Activated B cell treated with CpG ODN at 0.5 μM for 24 hours (primary cell): ENCODE measurements around the gene LINGO4. TPM values are rescaled to one million over a fixed set of nuclear protein-coding genes. Genes with fewer than 3 reads are reported as not detected.

Source experiments
- ATAC-seq: fragments of 200-7000 bp; cut with Tn5 transposase; one replicate; pipeline ENCODE4 v1.10.0; 2021; ENCODE audit warnings: low read depth, mild to moderate bottlenecking, moderate library complexity
- CTCF ChIA-PET: fragments of 350-600 bp; sonication (Branson Sonifier 250); formaldehyde crosslinking; loops from one replicate; lab custom pipeline; 2021; ENCODE audit warnings: antibody characterized with exemption; lab: Charles Lee
- POLR2A ChIA-PET: fragments of 350-600 bp; sonication (Branson Sonifier 250); formaldehyde crosslinking; loops from one replicate; lab custom pipeline; 2021; ENCODE audit warnings: antibody characterized with exemption; lab: Charles Lee
- DNase-seq: peaks from one replicate; pipeline ENCODE4 v3.0.0; 2022
- H3K27ac Mint-ChIP-seq: one replicate; pipeline ENCODE4 v1.8.0; 2020; ENCODE audit warnings: mixed read lengths
- H3K27me3 Mint-ChIP-seq: one replicate; pipeline ENCODE4 v1.8.0; 2021; ENCODE audit warnings: mixed read lengths
- H3K36me3 Mint-ChIP-seq: one replicate; pipeline ENCODE4 v1.8.0; 2021; ENCODE audit warnings: low read depth, mixed read lengths
- H3K4me1 Mint-ChIP-seq: one replicate; pipeline ENCODE4 v1.8.0; 2021; ENCODE audit warnings: mixed read lengths
- H3K4me3 Mint-ChIP-seq: one replicate; pipeline ENCODE4 v1.8.0; 2020; ENCODE audit warnings: mild to moderate bottlenecking, mixed read lengths
- H3K9me3 Mint-ChIP-seq: one replicate; pipeline ENCODE4 v1.8.0; 2020; ENCODE audit warnings: mixed read lengths
- intact Hi-C: fragments of 100-400 bp; cut with micrococcal nuclease; formaldehyde crosslinking; loops from one replicate; pipeline ENCODE4 v1.15.1; 2024
- total RNA-seq: library from RNA; stranded (reverse); gene quantifications from 2 replicates; pipeline ENCODE4 v1.2.3, GENCODE V29; 2022
- TF ChIP-seq, protein P1 (sequence below): fragments of 200-600 bp; IDR thresholded peaks from one replicate; pipeline ENCODE4 v1.8.0; 2022; ENCODE audit warnings: antibody characterized with exemption, mild to moderate bottlenecking

Gene LINGO4
- total RNA-seq, 1 donor from 2014 or later, result not detected

- ChIA-PET POLR2A (interaction anchor here (1.0 to 2.0 kb wide), 4 partner anchors 13 to 309 kb away, joined by 3 to 33 read pairs (median 5); partner anchors contain the start of genes TDRKH and THEM4), CTCF (interaction anchor here (0.8 kb wide), 1 partner anchor 170 kb away, joined by 3 read pairs; no protein-coding TSS in a partner anchor)
- DNase-seq (no peak), ATAC-seq (no peak)
- TF ChIP-seq, protein P1, sequence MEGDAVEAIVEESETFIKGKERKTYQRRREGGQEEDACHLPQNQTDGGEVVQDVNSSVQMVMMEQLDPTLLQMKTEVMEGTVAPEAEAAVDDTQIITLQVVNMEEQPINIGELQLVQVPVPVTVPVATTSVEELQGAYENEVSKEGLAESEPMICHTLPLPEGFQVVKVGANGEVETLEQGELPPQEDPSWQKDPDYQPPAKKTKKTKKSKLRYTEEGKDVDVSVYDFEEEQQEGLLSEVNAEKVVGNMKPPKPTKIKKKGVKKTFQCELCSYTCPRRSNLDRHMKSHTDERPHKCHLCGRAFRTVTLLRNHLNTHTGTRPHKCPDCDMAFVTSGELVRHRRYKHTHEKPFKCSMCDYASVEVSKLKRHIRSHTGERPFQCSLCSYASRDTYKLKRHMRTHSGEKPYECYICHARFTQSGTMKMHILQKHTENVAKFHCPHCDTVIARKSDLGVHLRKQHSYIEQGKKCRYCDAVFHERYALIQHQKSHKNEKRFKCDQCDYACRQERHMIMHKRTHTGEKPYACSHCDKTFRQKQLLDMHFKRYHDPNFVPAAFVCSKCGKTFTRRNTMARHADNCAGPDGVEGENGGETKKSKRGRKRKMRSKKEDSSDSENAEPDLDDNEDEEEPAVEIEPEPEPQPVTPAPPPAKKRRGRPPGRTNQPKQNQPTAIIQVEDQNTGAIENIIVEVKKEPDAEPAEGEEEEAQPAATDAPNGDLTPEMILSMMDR, result no peak
- H3K27me3 Mint-ChIP-seq, result no peaks in the 10 kb centered on the region
- no peaks in the 10 kb centered on the region for H3K9me3 Mint-ChIP-seq
- peaks cover 20% of the 10 kb centered on the region for H3K4me1 Mint-ChIP-seq
- H3K36me3 Mint-ChIP-seq, result peaks cover 44% of the 10 kb centered on the region
- intact Hi-C loops, result loop anchor here (1.0 to 5.0 kb wide), 5 partner anchors 26 to 307 kb away; partner anchors contain the start of genes C2CD4D, POGZ, RIIAD1 and TDRKH
- peak overlapping the region; percentile 91 for H3K27ac Mint-ChIP-seq
- peak overlapping the region; percentile 92 for H3K4me3 Mint-ChIP-seq
Measured at GRCh38 chr1:151763990-151764389, 41.2 kb downstream of the LINGO4 start.

GRCh38 chr1:151762941-151763921 is 42.0 kb downstream of the LINGO4 start, which contains the start of gene MRPL9:
TSS of gene MRPL9 (minus strand) at chr1:151763496. CDS start at chr1:151763479, 17 bp downstream.
- Mint-ChIP-seq H3K36me3 (peaks cover 48% of the 10 kb centered on the region), H3K4me3 (peak within 1 kb of the TSS; percentile 92), H3K27me3 (no peaks in the 10 kb centered on the region), H3K4me1 (peaks cover 20% of the 10 kb centered on the region), H3K27ac (peak within 1 kb of the TSS; percentile 91), H3K9me3 (no peaks in the 10 kb centered on the region)
- DNase-seq (peak; percentile 80), ATAC-seq (peak; percentile 99)
- CTCF ChIA-PET, result interaction anchor here (0.8 kb wide), 1 partner anchor 169 kb away, joined by 3 read pairs; no protein-coding TSS in a partner anchor
- TF ChIP-seq, protein P1, result no peak
- POLR2A ChIA-PET, result interaction anchor here (0.6 to 2.0 kb wide), 9 partner anchors 13 to 1200 kb away, joined by 3 to 33 read pairs (median 4); partner anchors contain the start of genes TDRKH and THEM4
- intact Hi-C loops, result loop anchor here (1.0 to 5.0 kb wide), 5 partner anchors 27 to 306 kb away; partner anchors contain the start of genes C2CD4D, POGZ, RIIAD1 and TDRKH

DNA sequence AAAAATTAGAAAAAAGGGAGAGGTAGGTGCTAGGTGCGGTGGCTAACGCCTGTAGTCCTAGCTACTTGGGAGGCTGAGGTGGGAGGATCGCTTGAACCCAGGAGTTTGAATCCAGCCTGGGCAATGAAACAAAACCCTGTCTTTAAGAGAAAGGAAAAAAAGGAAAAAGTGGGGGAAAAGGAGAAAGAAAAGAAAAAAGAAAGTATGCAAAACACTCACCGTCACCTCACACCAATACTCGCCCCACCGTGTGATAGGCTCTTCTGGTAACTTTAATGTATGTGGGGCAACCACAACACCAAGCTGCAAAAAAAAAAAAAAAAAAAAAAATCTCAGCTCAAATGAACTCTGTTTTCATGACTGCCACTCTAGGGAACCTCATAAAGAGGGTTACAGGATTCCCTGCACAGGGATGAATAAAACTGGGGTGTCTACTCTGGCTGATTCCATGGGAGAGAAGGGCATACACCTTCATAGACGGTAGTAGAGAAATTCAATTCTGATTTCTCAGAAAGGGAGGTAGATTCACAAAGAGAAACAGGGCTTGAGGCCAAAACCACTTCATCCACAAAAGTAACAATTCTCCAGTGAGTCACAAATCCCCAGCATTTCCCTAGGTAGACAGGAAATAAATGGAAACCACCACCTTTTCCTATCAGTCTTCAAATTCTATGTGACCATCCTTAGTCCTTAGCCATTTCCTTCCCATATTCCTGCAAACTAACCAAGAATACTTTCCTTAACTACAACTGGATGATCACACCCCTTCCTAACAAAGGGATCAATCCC is 44.4 kb downstream of the LINGO4 start:
- ChIA-PET CTCF (interaction anchor here (1.6 kb wide), 1 partner anchor 76 kb away, joined by 4 read pairs; no protein-coding TSS in a partner anchor), POLR2A (interaction anchor here (0.6 kb wide), 2 partner anchors 30 to 102 kb away, joined by 3 to 8 read pairs; no protein-coding TSS in a partner anchor)
- Mint-ChIP-seq H3K9me3 (no peaks in the 10 kb centered on the region), H3K4me3 (peak overlapping the region; percentile 32), H3K36me3 (peaks cover 62% of the 10 kb centered on the region), H3K27me3 (no peaks in the 10 kb centered on the region), H3K27ac (no peak overlapping the region), H3K4me1 (peaks cover 20% of the 10 kb centered on the region)
- intact Hi-C loops, result loop anchor here (5.0 kb wide), 1 partner anchor 303 kb away; the partner anchor contains the start of gene POGZ
- ATAC-seq (no peak), DNase-seq (no peak)
- TF ChIP-seq, protein P1, result no peak

DNA sequence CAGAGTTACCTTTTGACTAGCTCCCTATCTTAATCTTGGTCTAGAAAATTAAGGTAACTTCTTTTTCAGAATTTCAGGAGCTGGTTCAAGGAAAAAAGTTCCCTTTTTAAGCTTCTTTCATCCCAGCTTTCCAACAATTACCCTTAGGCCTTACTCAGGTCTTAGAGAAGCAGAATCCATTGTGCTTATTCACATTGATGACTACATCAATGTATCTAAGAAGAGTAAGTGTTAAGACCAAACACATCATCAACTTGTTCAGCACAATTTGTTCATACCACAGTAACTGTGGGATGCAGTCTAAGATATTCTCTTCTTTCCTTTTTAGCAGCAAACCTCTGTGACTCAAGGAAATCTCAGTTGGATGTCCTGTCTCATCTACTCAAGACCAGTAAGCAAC is 46.0 kb downstream of the LINGO4 start:
- ATAC-seq (no peak), DNase-seq (no peak)
- POLR2A ChIA-PET, result no interaction called here
- CTCF ChIA-PET, result no interaction called here
- no peak overlapping the region for H3K27ac Mint-ChIP-seq
- H3K4me1 Mint-ChIP-seq, result peaks cover 18% of the 10 kb centered on the region
- intact Hi-C loops, result no loop called here
- no peaks in the 10 kb centered on the region for H3K9me3 Mint-ChIP-seq
- H3K4me3 Mint-ChIP-seq, result no peak overlapping the region
- no peaks in the 10 kb centered on the region for H3K27me3 Mint-ChIP-seq
- H3K36me3 Mint-ChIP-seq, result peaks cover 68% of the 10 kb centered on the region
- TF ChIP-seq, protein P1, result no peak
